ENCODE results near the gene C22orf42. TPM values are rescaled to one million over a fixed set of nuclear protein-coding genes. Genes with fewer than 3 reads are reported as not detected.
"Not testable (repeated sequence)": the region's sequence is repeated elsewhere in the genome, so short reads cannot be mapped to it uniquely, and the experiment has no call there.

C22orf42 gene
- total RNA-seq, 1 donor from 2014 or later, result not detected

- peaks cover 10% of the 10 kb centered on the region for H3K4me1 Mint-ChIP-seq (ENCODE audit: low read depth, unreplicated experiment)
- H2AFZ ChIP-seq (ENCODE audit: low read depth, low read length); H3K9me3 Mint-ChIP-seq (ENCODE audit: unreplicated experiment); H3K9ac ChIP-seq (ENCODE audit: low read length); H3K27ac ChIP-seq (ENCODE audit: low read depth, low read length); H3K4me3 Mint-ChIP-seq (ENCODE audit: unreplicated experiment); H3K9me3 ChIP-seq (ENCODE audit: insufficient read depth, low read depth, low read length); H3K27me3 ChIP-seq (ENCODE audit: insufficient read depth, low read length); H3K79me2 ChIP-seq (ENCODE audit: insufficient read depth, low read length); H3K4me1 ChIP-seq (ENCODE audit: insufficient read depth, low read length); H3K27me3 Mint-ChIP-seq (ENCODE audit: low read depth, unreplicated experiment); H3K36me3 Mint-ChIP-seq (ENCODE audit: low read depth, unreplicated experiment); FAIRE-seq; H3K36me3 ChIP-seq (ENCODE audit: insufficient read depth, low read length); H4K20me1 ChIP-seq (ENCODE audit: insufficient read depth, low read length); H3K4me3 ChIP-seq (ENCODE audit: insufficient read depth, low read depth, low read length): not testable (repeated sequence)
- H3K4me2 ChIP-seq (ENCODE audit: low read length), result peak overlapping the region; percentile 11
- H3K27ac Mint-ChIP-seq (ENCODE audit: unreplicated experiment), result peak overlapping the region; percentile 80
- peak; percentile 55 for DNase-seq (ENCODE audit: low read depth)
Observed at GRCh38 chr22:32135958-32136357, 23.1 kb downstream of the C22orf42 start.

GRCh38 chr22:32134796-32135195 lies 24.3 kb downstream of the C22orf42 start:
- H3K4me1 ChIP-seq (ENCODE audit: insufficient read depth, low read length); H3K27ac ChIP-seq (ENCODE audit: low read depth, low read length); H3K4me3 Mint-ChIP-seq (ENCODE audit: unreplicated experiment); H2AFZ ChIP-seq (ENCODE audit: low read depth, low read length); H3K27me3 Mint-ChIP-seq (ENCODE audit: low read depth, unreplicated experiment); H3K9me3 Mint-ChIP-seq (ENCODE audit: unreplicated experiment); H3K36me3 ChIP-seq (ENCODE audit: insufficient read depth, low read length); FAIRE-seq; DNase-seq (ENCODE audit: low read depth); H3K4me3 ChIP-seq (ENCODE audit: insufficient read depth, low read depth, low read length); H3K27me3 ChIP-seq (ENCODE audit: insufficient read depth, low read length); H4K20me1 ChIP-seq (ENCODE audit: insufficient read depth, low read length); H3K4me2 ChIP-seq (ENCODE audit: low read length); H3K36me3 Mint-ChIP-seq (ENCODE audit: low read depth, unreplicated experiment); H3K79me2 ChIP-seq (ENCODE audit: insufficient read depth, low read length); H3K27ac Mint-ChIP-seq (ENCODE audit: unreplicated experiment); H3K9ac ChIP-seq (ENCODE audit: low read length); H3K9me3 ChIP-seq (ENCODE audit: insufficient read depth, low read depth, low read length): not testable (repeated sequence)
- H3K4me1 Mint-ChIP-seq (ENCODE audit: low read depth, unreplicated experiment), result peaks cover 10% of the 10 kb centered on the region

- no peak overlapping the region for H3K27ac ChIP-seq (ENCODE audit: low read depth, low read length)
- H3K36me3 ChIP-seq (ENCODE audit: insufficient read depth, low read length), result no peaks in the 10 kb centered on the region
- peaks cover 6% of the 10 kb centered on the region for H3K4me1 ChIP-seq (ENCODE audit: insufficient read depth, low read length)
- no peak overlapping the region for H3K4me3 ChIP-seq (ENCODE audit: insufficient read depth, low read depth, low read length)
- no peak for TF ChIP-seq CTCF (IDR thresholded peaks at IDR 0.05; ENCODE audit: insufficient read depth, low read depth, low read length)
- TF ChIP-seq EZH2 (IDR thresholded peaks at IDR 0.05; ENCODE audit: insufficient read depth, low read length), result no peak
- FAIRE-seq (no peak), DNase-seq (ENCODE audit: low read depth) (no peak)
- Mint-ChIP-seq H3K4me1 (ENCODE audit: low read depth, unreplicated experiment) (peaks cover 10% of the 10 kb centered on the region), H3K4me3 (ENCODE audit: unreplicated experiment) (no peak overlapping the region), H3K9me3 (ENCODE audit: unreplicated experiment) (peaks cover 2% of the 10 kb centered on the region), H3K27me3 (ENCODE audit: low read depth, unreplicated experiment) (peaks cover 14% of the 10 kb centered on the region), H3K36me3 (ENCODE audit: low read depth, unreplicated experiment) (peaks cover 2% of the 10 kb centered on the region), H3K27ac (ENCODE audit: unreplicated experiment) (no peak overlapping the region)
- no peak overlapping the region for H3K4me2 ChIP-seq (ENCODE audit: low read length)
- no peaks in the 10 kb centered on the region for H3K9me3 ChIP-seq (ENCODE audit: insufficient read depth, low read depth, low read length)
- no peaks in the 10 kb centered on the region for H3K79me2 ChIP-seq (ENCODE audit: insufficient read depth, low read length)
- H4K20me1 ChIP-seq (ENCODE audit: insufficient read depth, low read length), result no peaks in the 10 kb centered on the region
- H3K27me3 ChIP-seq (ENCODE audit: insufficient read depth, low read length), result no peaks in the 10 kb centered on the region
- no peak overlapping the region for H3K9ac ChIP-seq (ENCODE audit: low read length)
- no peak overlapping the region for H2AFZ ChIP-seq (ENCODE audit: low read depth, low read length)
Observed at GRCh38 chr22:32132783-32133182, 26.3 kb downstream of the C22orf42 start.

- H3K27me3 Mint-ChIP-seq (ENCODE audit: low read depth, unreplicated experiment), result peaks cover 14% of the 10 kb centered on the region
- H3K9me3 Mint-ChIP-seq (ENCODE audit: unreplicated experiment), result peaks cover 2% of the 10 kb centered on the region
- Histone ChIP-seq H3K4me1 (ENCODE audit: insufficient read depth, low read length) (peaks cover 6% of the 10 kb centered on the region), H3K27ac (ENCODE audit: low read depth, low read length) (no peak overlapping the region), H3K4me2 (ENCODE audit: low read length) (no peak overlapping the region), H3K27me3 (ENCODE audit: insufficient read depth, low read length) (no peaks in the 10 kb centered on the region), H3K9ac (ENCODE audit: low read length) (no peak overlapping the region), H3K9me3 (ENCODE audit: insufficient read depth, low read depth, low read length) (no peaks in the 10 kb centered on the region), H3K36me3 (ENCODE audit: insufficient read depth, low read length) (no peaks in the 10 kb centered on the region), H4K20me1 (ENCODE audit: insufficient read depth, low read length) (no peaks in the 10 kb centered on the region), H3K4me3 (ENCODE audit: insufficient read depth, low read depth, low read length) (no peak overlapping the region), H2AFZ (ENCODE audit: low read depth, low read length) (no peak overlapping the region), H3K79me2 (ENCODE audit: insufficient read depth, low read length) (no peaks in the 10 kb centered on the region)
- TF ChIP-seq EZH2 (IDR thresholded peaks at IDR 0.05; ENCODE audit: insufficient read depth, low read length) (no peak), CTCF (IDR thresholded peaks at IDR 0.05; ENCODE audit: insufficient read depth, low read depth, low read length) (no peak)
- DNase-seq (ENCODE audit: low read depth) (no peak), FAIRE-seq (no peak)
- H3K27ac Mint-ChIP-seq (ENCODE audit: unreplicated experiment), result no peak overlapping the region
- H3K36me3 Mint-ChIP-seq (ENCODE audit: low read depth, unreplicated experiment), result peaks cover 2% of the 10 kb centered on the region
- peaks cover 9% of the 10 kb centered on the region for H3K4me1 Mint-ChIP-seq (ENCODE audit: low read depth, unreplicated experiment)
- no peak overlapping the region for H3K4me3 Mint-ChIP-seq (ENCODE audit: unreplicated experiment)
Observed at GRCh38 chr22:32132126-32132525, 27.0 kb downstream of the C22orf42 start.

All from astrocyte (in vitro differentiated cells and primary cell).